ENCODE data around the gene HNF1B.

The HNF1B gene

GRCh38 chr17:37732316-37732715 is 12.5 kb downstream of the HNF1B start:
- no peak for DNase-seq

- no peak for DNase-seq
Measured at GRCh38 chr17:37731056-37731455, 13.8 kb downstream of the HNF1B start.

DNA sequence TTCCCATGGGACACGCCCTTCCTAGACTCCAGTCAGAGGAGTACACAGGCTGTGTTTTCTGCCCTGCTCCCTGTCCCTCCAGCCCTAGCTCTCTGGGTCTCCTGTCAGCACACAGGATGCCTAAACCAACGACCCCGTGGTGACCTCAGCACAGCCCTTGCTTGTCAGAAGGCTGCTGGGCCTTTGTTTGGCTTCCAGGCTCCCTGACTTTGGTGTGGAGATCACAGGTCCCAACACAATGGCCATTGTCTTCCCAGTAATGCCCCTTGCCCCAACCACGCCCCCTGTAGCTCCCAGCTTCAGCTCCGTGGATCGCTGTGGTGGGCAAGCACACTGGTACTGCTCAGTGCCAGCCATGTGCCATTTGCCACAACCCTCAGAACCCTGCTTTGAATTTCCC is 15.0 kb downstream of the HNF1B start:
- no peak for DNase-seq

- no peak for DNase-seq
Measured at GRCh38 chr17:37726891-37727675, 17.8 kb downstream of the HNF1B start.

GRCh38 chr17:37726248-37726647 is 18.6 kb downstream of the HNF1B start:
- no peak for DNase-seq

- DNase-seq = no peak
Measured at GRCh38 chr17:37725601-37726146, 19.2 kb downstream of the HNF1B start.

DNA sequence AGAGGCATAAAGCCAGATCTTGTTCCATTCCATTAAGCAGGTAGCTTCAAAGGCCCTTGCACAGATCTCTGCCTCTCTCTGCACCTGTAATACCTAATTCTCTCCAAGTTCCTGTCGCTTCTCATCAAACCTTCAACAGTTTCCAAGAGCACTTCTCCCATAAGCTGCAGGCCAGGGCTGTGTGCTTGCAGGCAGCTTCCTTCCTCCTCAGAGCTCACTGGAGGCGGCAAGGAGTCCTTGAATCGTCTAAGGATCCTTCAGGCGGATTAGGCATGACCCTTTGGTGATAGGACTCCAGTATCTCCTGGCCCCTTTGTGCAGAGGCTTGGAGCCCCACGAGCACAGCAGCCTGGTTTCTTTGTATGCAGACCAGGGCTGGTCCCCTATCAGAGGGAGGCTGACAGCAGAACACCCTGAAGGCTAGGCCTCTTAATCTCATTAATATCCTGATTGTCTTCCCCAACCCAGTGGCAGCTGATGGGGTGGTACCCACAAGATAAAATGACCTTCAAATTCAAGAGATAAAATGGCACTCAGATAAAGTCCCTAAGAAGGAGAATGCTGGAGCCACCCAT is 19.8 kb downstream of the HNF1B start:
- no peak for DNase-seq

DNA sequence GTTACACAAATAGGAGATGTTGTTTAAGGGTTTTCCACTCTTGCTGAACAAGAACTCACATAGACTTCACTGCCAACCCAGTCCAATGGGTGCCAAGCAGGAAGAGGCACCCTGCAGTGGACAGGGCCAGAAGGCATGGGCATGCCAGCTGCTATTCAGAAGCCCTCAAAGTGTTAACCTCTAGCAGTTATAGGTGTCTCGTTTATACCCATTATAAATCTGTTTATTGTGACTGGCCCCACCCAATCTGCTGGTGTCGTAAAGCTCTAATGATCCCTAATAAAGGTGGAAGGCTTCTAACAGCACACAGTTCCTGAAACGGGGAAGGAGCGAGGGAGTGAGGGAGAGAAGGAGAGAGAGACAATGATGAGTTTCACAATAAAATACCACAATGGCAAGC is 23.9 kb downstream of the HNF1B start:
- DNase-seq = no peak

GRCh38 chr17:37719866-37720265 is 25.0 kb downstream of the HNF1B start:
- no peak for DNase-seq

DNA sequence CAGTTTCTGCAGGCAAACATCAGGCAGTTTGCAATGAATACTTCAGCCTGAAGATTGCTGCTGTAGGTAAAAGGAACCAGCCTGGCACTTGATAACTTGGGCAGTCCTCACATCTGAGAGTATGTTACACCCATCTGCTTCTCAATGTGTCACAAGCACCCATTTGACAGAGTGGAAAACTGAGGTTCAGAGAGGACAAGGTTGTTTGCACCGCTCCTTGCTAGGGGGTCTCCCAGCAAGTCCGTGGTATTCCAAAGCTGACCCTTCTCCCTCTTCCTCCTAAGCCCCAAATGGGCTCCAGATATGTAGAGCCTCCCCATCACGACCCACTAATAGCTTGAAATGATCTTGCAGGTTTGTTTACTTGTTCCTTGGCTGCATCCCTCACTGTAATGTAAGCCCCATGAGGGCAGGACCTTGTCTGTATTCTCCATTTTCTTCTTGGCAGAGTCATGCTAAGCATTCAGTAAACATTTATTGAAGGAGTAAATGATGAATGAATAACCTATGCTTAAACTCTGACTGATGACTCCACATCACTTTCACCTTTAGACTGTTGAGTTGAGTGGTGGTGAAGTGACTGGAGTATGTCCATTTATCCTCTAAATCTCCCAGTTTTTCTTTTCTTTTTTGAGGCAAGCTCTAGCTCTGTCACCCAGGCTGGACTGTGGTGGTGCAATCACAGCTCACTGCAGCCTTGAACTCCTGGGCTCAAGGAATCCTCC is 26.4 kb downstream of the HNF1B start:
- no peak for DNase-seq

DNA sequence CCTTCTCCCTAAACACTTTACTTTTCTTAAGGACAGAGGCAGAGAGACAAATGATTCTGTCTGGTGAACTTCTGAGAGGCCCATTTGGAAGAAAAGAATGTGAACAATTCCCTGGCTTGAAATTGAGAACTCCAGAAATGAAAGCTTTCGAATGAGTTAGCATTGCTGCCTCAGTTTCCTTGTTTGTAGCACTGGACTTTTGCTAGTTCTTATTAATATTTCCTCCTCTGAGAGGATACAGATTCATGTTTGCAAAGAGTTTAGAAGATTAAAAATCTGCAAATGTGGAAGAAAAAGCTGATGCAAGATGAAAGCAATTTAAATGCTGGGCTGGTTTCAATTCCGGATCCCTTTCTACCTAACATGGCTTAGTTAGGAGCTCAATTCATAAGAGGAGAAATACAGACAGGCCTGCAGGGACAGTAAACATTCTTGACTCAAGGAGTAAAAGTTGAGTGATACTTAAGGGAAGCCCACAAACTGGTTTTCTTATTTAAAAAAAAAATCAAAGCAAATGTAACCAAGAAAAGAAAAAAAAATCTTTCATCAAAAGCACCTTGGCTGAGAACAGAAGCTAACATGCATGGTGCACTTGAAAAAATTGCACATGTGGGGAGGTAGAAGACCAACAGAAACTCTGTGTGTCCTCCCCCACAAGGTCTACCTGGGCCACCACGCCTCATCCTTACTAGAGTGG is 27.1 kb downstream of the HNF1B start:
- DNase-seq = no peak

GRCh38 chr17:37714897-37715296 is 30.0 kb downstream of the HNF1B start:
- no peak for DNase-seq

- DNase-seq = no peak
Measured at GRCh38 chr17:37713624-37714023, 31.2 kb downstream of the HNF1B start.

- DNase-seq = no peak
Measured at GRCh38 chr17:37713028-37713431, 31.8 kb downstream of the HNF1B start.

- DNase-seq = no peak
Measured at GRCh38 chr17:37711113-37711512, 33.7 kb downstream of the HNF1B start.

GRCh38 chr17:37710344-37710886 is 34.4 kb downstream of the HNF1B start:
- no peak for DNase-seq

GRCh38 chr17:37708616-37709212 is 36.1 kb downstream of the HNF1B start:
- no peak for DNase-seq

- DNase-seq = no peak
Measured at GRCh38 chr17:37708008-37708615, 36.7 kb downstream of the HNF1B start.

DNA sequence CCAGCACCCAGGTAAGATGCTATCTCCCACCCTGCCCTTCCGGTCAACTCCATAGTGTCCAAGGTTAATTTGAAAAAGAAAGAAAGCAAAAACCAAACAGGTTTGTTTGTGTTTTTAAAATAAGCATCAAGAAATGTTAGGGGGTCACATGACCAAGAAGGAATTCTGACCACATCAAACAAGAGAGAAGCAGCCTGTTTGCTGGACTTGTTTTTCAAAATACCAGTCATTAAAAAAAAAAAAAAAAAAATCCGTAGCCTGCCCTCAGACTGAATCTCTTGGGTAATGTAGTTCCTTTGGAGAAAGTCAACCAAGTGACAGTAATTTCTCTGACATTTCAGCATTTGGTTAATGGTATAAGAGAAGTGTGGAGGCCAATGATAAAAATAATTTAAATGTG is 38.4 kb downstream of the HNF1B start:
- DNase-seq = no peak

DNA sequence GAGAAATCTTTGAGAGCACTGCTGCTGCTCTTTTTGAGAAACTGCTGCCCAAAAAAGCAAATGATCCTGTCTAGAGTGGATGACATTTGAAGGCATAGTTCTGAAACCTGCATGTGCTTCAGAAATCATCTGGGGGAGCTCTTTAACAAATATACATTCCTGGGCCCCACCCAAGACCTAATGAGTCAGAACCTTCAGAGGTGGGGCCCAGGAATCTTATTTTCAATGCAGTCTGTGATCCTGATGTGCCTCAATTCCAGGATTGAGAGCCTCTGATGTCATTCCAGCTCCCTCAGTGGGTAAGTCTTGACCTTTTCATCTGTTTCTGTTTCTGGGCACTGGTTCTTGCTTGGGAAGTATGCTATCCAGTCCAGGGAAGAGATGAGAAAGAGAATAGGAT is 42.3 kb downstream of the HNF1B start:
- no peak for DNase-seq

- DNase-seq = peak; percentile 88
Measured at GRCh38 chr17:37701496-37701898, 43.4 kb downstream of the HNF1B start.

GRCh38 chr17:37700881-37701280 is 44.0 kb downstream of the HNF1B start:
- DNase-seq = no peak
